H1 (cell line): ENCODE results near the gene SPRYD3. TPM values are rescaled to one million over a fixed set of nuclear protein-coding genes. Genes with fewer than 3 reads are reported as not detected.

ENCODE experiments used
- CTCF ChIA-PET: fragments of 300-600 bp; sonication (Branson Sonifier 250); formaldehyde crosslinking; loops from one replicate; lab custom pipeline; 2021; ENCODE audit not compliant: partially characterized antibody; lab: Charles Lee
- POLR2A ChIA-PET: fragments of 300-600 bp; sonication (Branson Sonifier 250); formaldehyde crosslinking; loops from one replicate; lab custom pipeline; 2021; ENCODE audit warnings: inconsistent platforms; ENCODE audit not compliant: partially characterized antibody; lab: Charles Lee
- DNase-seq, 2 experiments: peaks; one replicate each; pipeline versions ENCODE4 v3.0.0 to v3.0.0-alpha.2; 2010 to 2022; ENCODE audit warnings: low spot score in 2 of 2, low read depth in 1 of 2, mixed read lengths in 1 of 2
- FAIRE-seq: peaks from 2 replicates; lab custom pipeline; 2011; peaks lifted over from hg19 to GRCh38; lab: Jason Lieb, UNC
- H2AFZ ChIP-seq: 2 replicates; pipeline ENCODE4 v1.8.1; 2012; ENCODE audit warnings: low read length, inconsistent platforms
- H2AK5ac ChIP-seq: 2 replicates; pipeline ENCODE4 v1.6.1; 2013; ENCODE audit warnings: low read depth, low read length
- H2BK120ac ChIP-seq: replicated peaks from 2 replicates; pipeline ENCODE3; 2013; ENCODE audit warnings: low read depth, low read length, inconsistent platforms
- H2BK12ac ChIP-seq: 2 replicates; pipeline ENCODE4 v1.6.1; 2013; ENCODE audit warnings: low read depth, low read length
- H2BK15ac ChIP-seq: 2 replicates; pipeline ENCODE4 v1.6.1; 2013; ENCODE audit warnings: low read length
- H2BK20ac ChIP-seq: 2 replicates; pipeline ENCODE4 v1.6.1; 2013; ENCODE audit warnings: low read length
- H2BK5ac ChIP-seq: 2 replicates; pipeline ENCODE4 v1.6.1; 2013; ENCODE audit warnings: low read depth, low read length
- H3K14ac ChIP-seq: 2 replicates; pipeline ENCODE4 v1.6.1; 2013; ENCODE audit warnings: inconsistent platforms; ENCODE audit not compliant: insufficient read length
- H3K18ac ChIP-seq: 2 replicates; pipeline ENCODE4 v1.6.1; 2013; ENCODE audit warnings: low read length; ENCODE audit errors: extremely low read depth
- H3K23ac ChIP-seq: 2 replicates; pipeline ENCODE4 v1.6.1; 2013; ENCODE audit warnings: inconsistent platforms; ENCODE audit not compliant: insufficient read length
- H3K23me2 ChIP-seq: 2 replicates; pipeline ENCODE4 v1.6.1; 2013; ENCODE audit warnings: low read depth, low read length
- H3K27ac ChIP-seq: 2 replicates; pipeline ENCODE4 v1.6.1; 2011; ENCODE audit warnings: low read depth, low read length, inconsistent platforms
- H3K27me3 ChIP-seq, 4 experiments: replicated peaks in 1 of 4; 1 replicate in 1 of 4; 2 replicates in 3 of 4; pipeline versions ENCODE4 v1.6.1 to v1.8.1; 2011 to 2013; ENCODE audit warnings: low read length in 3 of 4, mild to moderate bottlenecking in 3 of 4, inconsistent platforms in 2 of 4, mixed read lengths in 2 of 4, moderate library complexity in 1 of 4; ENCODE audit not compliant: control insufficient read depth in 3 of 4, insufficient read depth in 3 of 4; ENCODE audit errors: extremely low read depth in 1 of 4
- H3K36me3 ChIP-seq, 4 experiments: 2 replicates each; pipeline versions ENCODE4 v1.6.1 to v1.8.1; 2011 to 2013; ENCODE audit warnings: mild to moderate bottlenecking in 4 of 4, low read length in 3 of 4, moderate library complexity in 2 of 4, control low read depth in 1 of 4, inconsistent platforms in 1 of 4; ENCODE audit not compliant: insufficient read depth in 4 of 4, control insufficient read depth in 2 of 4
- H3K4ac ChIP-seq: replicated peaks from 2 replicates; pipeline ENCODE3; 2013; ENCODE audit warnings: low read length, low read depth, mixed read lengths, inconsistent platforms; ENCODE audit not compliant: insufficient read length
- H3K4me1 ChIP-seq, 4 experiments: replicated peaks in 1 of 4; 1 replicate in 1 of 4; 2 replicates in 3 of 4; pipeline versions ENCODE4 v1.6.1 to v1.8.1; 2011 to 2013; ENCODE audit warnings: low read length in 3 of 4, inconsistent platforms in 2 of 4, mixed read lengths in 1 of 4; ENCODE audit not compliant: insufficient read depth in 4 of 4, control insufficient read depth in 3 of 4
- H3K4me2 ChIP-seq, 2 experiments: 2 replicates each; pipeline versions ENCODE4 v1.6.1 to v1.8.1; 2011 to 2013; ENCODE audit warnings: low read depth in 2 of 2, low read length in 2 of 2, control low read depth in 1 of 2, inconsistent platforms in 1 of 2, mild to moderate bottlenecking in 1 of 2; ENCODE audit not compliant: insufficient read depth in 1 of 2
- H3K4me3 ChIP-seq, 4 experiments: fragments of 200-600, 300-600 bp in 1 of 4; sonication (generic), shearing (Covaris generic), sonication (Bioruptor Twin) in 1 of 4; 2 replicates each; pipeline versions ENCODE4 v1.5.1 to v1.8.1; 2011 to 2016; ENCODE audit warnings: low read length in 4 of 4, low read depth in 3 of 4, control low read depth in 2 of 4, inconsistent platforms in 2 of 4, mild to moderate bottlenecking in 2 of 4, mixed read lengths in 1 of 4, moderate library complexity in 1 of 4; ENCODE audit not compliant: insufficient read depth in 2 of 4; ENCODE audit errors: extremely low read depth in 1 of 4
- H3K56ac ChIP-seq: replicated peaks from 2 replicates; pipeline ENCODE3; 2013; ENCODE audit warnings: low read depth, mild to moderate bottlenecking, mixed read lengths, low read length, inconsistent platforms; ENCODE audit not compliant: insufficient read length
- H3K79me1 ChIP-seq: 2 replicates; pipeline ENCODE4 v1.6.1; 2013; ENCODE audit warnings: low read depth, low read length, control low read depth
- H3K79me2 ChIP-seq, 2 experiments: 2 replicates each; pipeline versions ENCODE4 v1.6.1 to v1.8.1; 2012 to 2013; ENCODE audit warnings: low read length in 2 of 2, mild to moderate bottlenecking in 2 of 2, inconsistent platforms in 1 of 2; ENCODE audit not compliant: insufficient read depth in 2 of 2, control insufficient read depth in 1 of 2
- H3K9ac ChIP-seq, 4 experiments: replicated peaks in 1 of 4; 1 replicate in 1 of 4; 2 replicates in 3 of 4; pipeline versions ENCODE4 v1.6.1 to v1.8.1; 2011 to 2013; ENCODE audit warnings: low read depth in 3 of 4, low read length in 3 of 4, control low read depth in 2 of 4, mild to moderate bottlenecking in 2 of 4, moderate library complexity in 2 of 4, inconsistent platforms in 1 of 4; ENCODE audit errors: extremely low read depth in 1 of 4
- H3K9me3 ChIP-seq, 2 experiments: 2 replicates each; pipeline versions ENCODE4 v1.6.1 to v1.8.1; 2012 to 2013; ENCODE audit warnings: mild to moderate bottlenecking in 2 of 2, moderate library complexity in 2 of 2, control low read depth in 1 of 2, inconsistent platforms in 1 of 2, low read depth in 1 of 2, low read length in 1 of 2, mixed read lengths in 1 of 2; ENCODE audit not compliant: insufficient read depth in 2 of 2
- H4K20me1 ChIP-seq, 2 experiments: replicated peaks in 1 of 2; 2 replicates each; pipeline versions ENCODE3 to v1.8.1; 2011 to 2013; ENCODE audit warnings: inconsistent platforms in 2 of 2, low read length in 2 of 2, mild to moderate bottlenecking in 1 of 2; ENCODE audit not compliant: insufficient read depth in 2 of 2, control insufficient read depth in 1 of 2
- H4K5ac ChIP-seq: 2 replicates; pipeline ENCODE4 v1.6.1; 2013; ENCODE audit warnings: low read length, low read depth, mixed read lengths, inconsistent platforms; ENCODE audit not compliant: insufficient read length
- H4K8ac ChIP-seq: 2 replicates; pipeline ENCODE4 v1.8.0; 2013; ENCODE audit warnings: mild to moderate bottlenecking, moderate library complexity, low read length, inconsistent platforms; ENCODE audit not compliant: insufficient read depth; ENCODE audit errors: extremely low read depth
- H4K91ac ChIP-seq: replicated peaks from 2 replicates; pipeline ENCODE3; 2013; ENCODE audit warnings: low read length, mixed read lengths, inconsistent platforms; ENCODE audit not compliant: insufficient read length
- CREB1 ChIP-seq: IDR thresholded peaks from 2 replicates; pipeline ENCODE4 v1.6.1; 2012; ENCODE audit warnings: inconsistent platforms
- HDAC2 ChIP-seq, 2 experiments: fragments of 300-600 bp in 1 of 2; sonication (generic) in 1 of 2; IDR thresholded peaks; 2 replicates each; pipeline ENCODE4 v1.6.1; 2011 to 2012; ENCODE audit warnings: low read depth in 2 of 2, low read length in 2 of 2, mild to moderate bottlenecking in 2 of 2, moderate library complexity in 2 of 2, borderline replicate concordance in 1 of 2, inconsistent platforms in 1 of 2
- KDM4A ChIP-seq: IDR thresholded peaks from one replicate; pipeline ENCODE4 v1.7.1; 2012; ENCODE audit warnings: low read depth, mild to moderate bottlenecking, moderate library complexity, low read length, inconsistent platforms; ENCODE audit not compliant: severe bottlenecking
- MAFK ChIP-seq: IDR thresholded peaks from 2 replicates; pipeline ENCODE4 v1.6.1; 2012; ENCODE audit warnings: low read depth, mild to moderate bottlenecking, improper control_type of control experiment, low read length
- RNF2 ChIP-seq: fragments of 200-900, 300-1000 bp; sonication (generic); IDR thresholded peaks from 2 replicates; pipeline ENCODE4 v1.7.1; 2016; ENCODE audit warnings: borderline replicate concordance, low read depth, mild to moderate bottlenecking, antibody characterized with exemption, low read length; ENCODE audit not compliant: poor library complexity, severe bottlenecking; ENCODE audit errors: missing control alignments
- SIN3A ChIP-seq, 2 experiments: IDR thresholded peaks in 1 of 2; conservative IDR thresholded peaks in 1 of 2; 2 replicates each; pipeline ENCODE4 v1.6.1; 2011 to 2012; ENCODE audit warnings: low read length in 2 of 2, improper control_type of control experiment in 1 of 2, low read depth in 1 of 2, mild to moderate bottlenecking in 1 of 2
- SP2 ChIP-seq: IDR thresholded peaks from 2 replicates; pipeline ENCODE4 v1.6.1; 2012; ENCODE audit warnings: mild to moderate bottlenecking, low read length, inconsistent platforms
- SP4 ChIP-seq: IDR thresholded peaks from 2 replicates; pipeline ENCODE4 v1.6.1; 2012; ENCODE audit warnings: low read length, inconsistent platforms
- SRF ChIP-seq: IDR thresholded peaks from 2 replicates; pipeline ENCODE4 v1.6.1; 2011; ENCODE audit warnings: mild to moderate bottlenecking, low read depth, low read length, moderate library complexity
- WGBS, 2 experiments: shearing (Covaris generic) in 1 of 2; methylation state at CpG; one replicate each; pipeline versions ENCODE4 v1.1.6 to v1.1.7; 2013 to 2015; ENCODE audit warnings: low lambda C conversion rate in 2 of 2, mixed read lengths in 2 of 2, inconsistent platforms in 1 of 2, low coverage in 1 of 2, missing lambda C conversion rate in 1 of 2; ENCODE audit not compliant: insufficient replicate concordance in 2 of 2, insufficient coverage in 1 of 2, insufficient read length in 1 of 2; ENCODE audit errors: extremely low coverage in 1 of 2, missing lambda C conversion rate in 1 of 2; 5-methylcytosine and 5-hydroxymethylcytosine counted together
- polyA plus RNA-seq, 7 experiments: library from polyadenylated mRNA; depleted of rRNA in 3 of 7; stranded (reverse) in 5 of 7; unstranded in 2 of 7; fragments of >200 nt in 5 of 7; fragments of 200-250 nt in 2 of 7; gene quantifications; 1 replicate in 5 of 7; 2 replicates in 1 of 7; 4 replicates in 1 of 7; pipeline versions ENCODE4 v1.2.1 to v1.2.3, GENCODE V29; 2011 to 2013; ENCODE audit warnings: missing spikeins in 2 of 7, mixed read lengths in 2 of 7
- total RNA-seq: library from RNA; stranded (reverse); fragmentation: NEBNext Ultra II Directional; extraction: Animal tissue kit (Norgen Biotek cat#: 25700); gene quantifications from 2 replicates; pipeline ENCODE4 v1.2.1, GENCODE V29; 2021
- TF ChIP-seq, protein P1 (sequence below): IDR thresholded peaks from 2 replicates; pipeline ENCODE4 v1.6.1; 2011; ENCODE audit warnings: low read depth, mild to moderate bottlenecking, low read length; ENCODE audit not compliant: insufficient read depth

Gene SPRYD3
- total and polyA plus RNA-seq, 2 of the 8 experiments (the other 6 are each of a cell fraction or from before 2014, with no cell fraction given): 6.8 to 8.0 TPM

DNA sequence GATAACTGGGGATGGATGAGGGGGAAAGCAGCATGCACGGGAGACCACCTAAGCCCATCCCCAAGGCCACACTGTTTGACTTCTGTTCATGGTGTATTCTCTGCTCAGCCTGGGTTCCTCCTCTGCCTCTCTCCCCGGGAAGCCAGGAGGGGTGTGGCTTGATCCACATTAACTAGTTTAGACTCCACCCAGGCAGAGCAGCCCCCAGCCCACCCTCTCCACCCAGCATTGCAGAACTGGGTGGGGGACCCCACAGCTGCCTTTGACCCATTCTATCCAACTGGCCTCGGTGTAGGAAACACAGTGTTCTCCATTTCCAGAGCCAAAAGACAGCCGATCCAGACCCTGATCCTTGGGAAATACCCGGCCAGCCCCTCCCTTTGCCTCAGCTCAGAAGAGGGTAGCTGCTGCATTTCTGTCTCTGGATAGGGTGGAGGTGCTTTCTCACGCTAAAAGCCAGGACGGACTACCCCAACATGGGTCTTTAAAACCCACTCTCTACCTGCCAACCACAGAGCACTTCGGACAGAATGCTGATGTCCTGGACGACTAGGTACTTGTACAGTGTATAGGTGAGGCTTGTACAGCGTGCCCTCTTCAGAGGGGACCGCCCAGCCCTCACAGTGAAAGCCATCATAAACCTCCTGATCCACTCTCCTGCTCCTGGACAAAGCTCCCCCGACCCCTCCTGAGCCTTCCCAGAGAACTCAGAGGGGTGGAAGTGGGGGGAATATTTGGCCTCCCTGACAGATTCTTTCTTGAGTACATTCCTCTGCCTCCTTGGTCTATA is 9.4 kb downstream of the SPRYD3 start:
- H3K23me2 ChIP-seq: no peaks in the 10 kb centered on the region
- H3K36me3 ChIP-seq: peaks cover 0 to 3% (median under 1%) of the 10 kb centered on the region in 4 experiments; a peak in 2 of 8 replicates
- H2AFZ ChIP-seq: no peak overlapping the region
- H3K4me2 ChIP-seq: 0 out of 4 replicates have a peak overlapping the region, but pooled peaks of 1 of the 2 experiments have one; percentile 4
- H2BK5ac ChIP-seq: no peak overlapping the region; the same call in 1 of the 2 replicates
- H3K27ac ChIP-seq: no peak overlapping the region
- no peak overlapping the region; a peak in 1 of 7 replicates for H3K9ac ChIP-seq
- no peak overlapping the region; the same call in 1 of the 2 replicates for H2AK5ac ChIP-seq
- peaks cover 2 to 4% of the 10 kb centered on the region in 2 experiments for H4K20me1 ChIP-seq
- no peak overlapping the region for H3K4ac ChIP-seq
- ChIA-PET POLR2A (interaction anchor here (1.0 to 2.4 kb wide), 3 partner anchors 8 to 28 kb away, joined by 3 to 11 read pairs (median 5); partner anchors contain the start of genes IGFBP6 and SPRYD3), CTCF (interaction anchor here (1.0 to 22.4 kb wide), 8 partner anchors 8 to 105 kb away, joined by 3 to 531 read pairs (median 44); partner anchors contain the start of genes IGFBP6, SOAT2, SPRYD3 and TNS2)
- FAIRE-seq (no peak), DNase-seq (no peak)
- H3K18ac ChIP-seq: no peak overlapping the region
- peaks cover 0 to 2% (median 0%) of the 10 kb centered on the region in 4 experiments; a peak in 2 of 7 replicates for H3K27me3 ChIP-seq
- no peak overlapping the region for H3K23ac ChIP-seq
- no peak overlapping the region for H3K4me3 ChIP-seq
- no peak overlapping the region for H3K56ac ChIP-seq
- H2BK12ac ChIP-seq: no peak overlapping the region; the same call in 1 of the 2 replicates
- no peak overlapping the region for H3K14ac ChIP-seq
- H2BK20ac ChIP-seq: no peak overlapping the region
- H3K9me3 ChIP-seq: no peaks in the 10 kb centered on the region
- WGBS, 2 experiments: 84% methylated on average over 11 of the region's 12 CpGs; no CpG with 5 or more reads in 1 of the 2 experiments
- no peak overlapping the region for H2BK120ac ChIP-seq
- H3K79me1 ChIP-seq: no peaks in the 10 kb centered on the region
- no peak overlapping the region for H2BK15ac ChIP-seq
- no peak overlapping the region for H4K8ac ChIP-seq
- no peak overlapping the region for H4K5ac ChIP-seq
- no peaks in the 10 kb centered on the region for H3K79me2 ChIP-seq
- H3K4me1 ChIP-seq: peaks cover 4 to 16% (median 10%) of the 10 kb centered on the region in 4 experiments
- H4K91ac ChIP-seq: no peak overlapping the region
- TF ChIP-seq SP2: no peak
- TF ChIP-seq, protein P1, sequence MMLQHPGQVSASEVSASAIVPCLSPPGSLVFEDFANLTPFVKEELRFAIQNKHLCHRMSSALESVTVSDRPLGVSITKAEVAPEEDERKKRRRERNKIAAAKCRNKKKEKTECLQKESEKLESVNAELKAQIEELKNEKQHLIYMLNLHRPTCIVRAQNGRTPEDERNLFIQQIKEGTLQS: no peak
- no peak for TF ChIP-seq SRF
- no peak for TF ChIP-seq HDAC2 (IDR thresholded peaks at IDR 0.05; ENCODE audit: borderline replicate concordance in 1 of 2, low read depth in 2 of 2, low read length in 2 of 2)
- TF ChIP-seq MAFK: no peak
- TF ChIP-seq KDM4A: no peak
- no peak for TF ChIP-seq SIN3A (conservative IDR thresholded peaks at IDR 0.05 in 1 of 2, IDR thresholded peaks at IDR 0.05 in 1 of 2; ENCODE audit: low read depth in 1 of 2, low read length in 2 of 2)
- TF ChIP-seq RNF2: no peak
- no peak for TF ChIP-seq SP4
- TF ChIP-seq CREB1: no peak
